ENCODE data around the gene ABCD1.

GRCh38 chrX:153733651-153734240 is 9.1 kb downstream of the ABCD1 start:
- TF ChIP-seq CTCF (conservative IDR thresholded peaks at IDR 0.05), result no peak
- no peak for TF ChIP-seq ZFX (IDR thresholded peaks at IDR 0.05)
